Measurements from ENCODE around the gene TAF6. TPM values are rescaled to one million over a fixed set of nuclear protein-coding genes. Genes with fewer than 3 reads are reported as not detected.

TAF6 gene
- total and polyA plus RNA-seq, 9 of the 15 experiments (the other 6 are each of a cell fraction or from before 2014, with no cell fraction given): 0.78 to 78.7 (median 21.3) TPM

- H3K27me3 ChIP-seq (ENCODE audit: control insufficient read depth in 2 of 2, insufficient read depth in 2 of 2, low read length in 2 of 2): no peaks in the 10 kb centered on the region
- H3K4me3 ChIP-seq: peak overlapping the region; percentile 32
- H3K4me2 ChIP-seq (ENCODE audit: insufficient read depth, low read length): peak overlapping the region; percentile 91
- DNase-seq (ENCODE audit: extremely low read depth in 1 of 4, low spot score in 3 of 4) (peak; percentile 67 to 77 (median 72)), ATAC-seq (peak; percentile 61), FAIRE-seq (peak; percentile 70)
- H3K9me1 ChIP-seq (ENCODE audit: control insufficient read depth, insufficient read depth, low read length): no peaks in the 10 kb centered on the region
- H3K9me3 ChIP-seq (replicated peaks; ENCODE audit: control insufficient read depth, insufficient read depth, low read depth, low read length): no peaks in the 10 kb centered on the region
- no TSS peak for BruUV-seq (replicated peaks)
- intact Hi-C loops (cut with micrococcal nuclease) (loop anchor here (1.0 kb wide), 1 partner anchor 9 kb away; the partner anchor contains the start of gene TRAPPC14), in situ Hi-C loops (cut with MboI) (no loop called here)
- POLR2A ChIA-PET: interaction anchor here (0.6 to 1.6 kb wide), 13 partner anchors 8 to 263 kb away, joined by 3 to 15 read pairs (median 3); partner anchors contain the start of genes LAMTOR4 and MEPCE
- WGBS (ENCODE audit: insufficient coverage, low coverage, missing lambda C conversion rate): 20% methylated on average over 14 of the region's 14 CpGs
- peak overlapping the region; percentile 37; the same call in 2 of the 3 replicates for H3K27ac ChIP-seq (ENCODE audit: extremely low read depth, low read depth, low read length)
- H3K4me1 ChIP-seq (replicated peaks in 1 of 2; ENCODE audit: control insufficient read depth in 2 of 2, insufficient read depth in 2 of 2, low read length in 2 of 2): peaks cover 47 to 54% of the 10 kb centered on the region in 2 experiments
- H3K36me3 ChIP-seq (ENCODE audit: control insufficient read depth, insufficient read depth, low read length): no peaks in the 10 kb centered on the region
- H4K20me1 ChIP-seq (replicated peaks; ENCODE audit: control insufficient read depth, insufficient read depth, low read length): no peaks in the 10 kb centered on the region
- no peaks in the 10 kb centered on the region for H3K79me2 ChIP-seq (ENCODE audit: control insufficient read depth, insufficient read depth, low read length)
- CTCF ChIA-PET (ENCODE audit: low intra/inter-chr PET ratio): no interaction called here
- peak overlapping the region; percentile 86 for H2AFZ ChIP-seq (ENCODE audit: low read depth, low read length)
- H3K9ac ChIP-seq (ENCODE audit: insufficient read depth in 1 of 2, low read depth in 2 of 2, low read length in 2 of 2): peak overlapping the region; percentile 48 to 90
- no peak for TF ChIP-seq ETS2 (tag; IDR thresholded peaks at IDR 0.05; ENCODE audit: borderline replicate concordance, poor library complexity, severe bottlenecking)
- TF ChIP-seq LCOR (CRISPR knock-in tag; IDR thresholded peaks at IDR 0.05): peak; percentile 53; the same call in 1 of the 2 replicates
- TF ChIP-seq USF1 (CRISPR knock-in tag; IDR thresholded peaks at IDR 0.05): peak; percentile 25; the same call in 1 of the 2 replicates
- TF ChIP-seq SMARCE1 (IDR thresholded peaks at IDR 0.05): no peak
- TF ChIP-seq ZNF316 (IDR thresholded peaks at IDR 0.05): peak; percentile 66
- 0 out of 2 replicates have a peak, but pooled peaks have one; percentile 33 for TF ChIP-seq ARID4B (CRISPR knock-in tag; IDR thresholded peaks at IDR 0.05)
- TF ChIP-seq C11orf30 (IDR thresholded peaks at IDR 0.05; ENCODE audit: low read depth): peak; percentile 66; the same call in 1 of the 2 replicates
- 0 out of 4 replicates have a peak, but pooled peaks of 1 of the 2 experiments have one; percentile 37 for TF ChIP-seq RCOR1 (IDR thresholded peaks at IDR 0.05; ENCODE audit: borderline replicate concordance in 1 of 2, low read depth in 2 of 2, low read length in 2 of 2)
- 0 out of 2 replicates have a peak, but pooled peaks have one; percentile 7 for TF ChIP-seq ZBTB1 (CRISPR knock-in tag; IDR thresholded peaks at IDR 0.05; ENCODE audit: borderline replicate concordance, low read depth)
- TF ChIP-seq ELF1 (tag; IDR thresholded peaks at IDR 0.05): peak; percentile 39
Observed at GRCh38 chr7:100166970-100167911, 48.1 kb upstream of the TAF6 start.

Data from K562 (cell line).